HUES64 (cell line): ENCODE data around the gene FMN2.
"Not testable (repeated sequence)": the region's sequence is repeated elsewhere in the genome, so short reads cannot be mapped to it uniquely, and the experiment has no call there.

Experiments used
- H3K27ac ChIP-seq: 2 replicates; pipeline ENCODE4 v1.7.0; 2013; ENCODE audit warnings: low read depth, low read length, inconsistent platforms
- H3K27me3 ChIP-seq: 2 replicates; pipeline ENCODE4 v1.6.1; 2013; ENCODE audit warnings: mild to moderate bottlenecking, low read length; ENCODE audit not compliant: insufficient read depth
- H3K36me3 ChIP-seq: 2 replicates; pipeline ENCODE4 v1.6.1; 2013; ENCODE audit warnings: mild to moderate bottlenecking, low read length; ENCODE audit not compliant: insufficient read depth
- H3K4me1 ChIP-seq: 2 replicates; pipeline ENCODE4 v1.6.1; 2013; ENCODE audit warnings: mild to moderate bottlenecking, low read length, moderate library complexity; ENCODE audit not compliant: insufficient read depth
- H3K4me3 ChIP-seq: 2 replicates; pipeline ENCODE4 v1.5.1; 2013; ENCODE audit warnings: mild to moderate bottlenecking, low read length, moderate library complexity
- H3K9ac ChIP-seq: 2 replicates; pipeline ENCODE4 v1.6.1; 2013; ENCODE audit warnings: mild to moderate bottlenecking, low read depth, low read length
- H3K9me3 ChIP-seq: 2 replicates; pipeline ENCODE4 v1.6.1; 2013; ENCODE audit warnings: low read depth, low read length; ENCODE audit not compliant: insufficient read depth
- WGBS: fragments of 150-250, 120-280 bp; methylation state at CpG from one replicate; pipeline ENCODE4 v1.1.7; 2013; ENCODE audit warnings: missing lambda C conversion rate; 5-methylcytosine and 5-hydroxymethylcytosine counted together

The FMN2 gene

GRCh38 chr1:240171907-240172306, 80.2 kb downstream of the FMN2 start:
- H3K4me3 ChIP-seq = no peak overlapping the region
- no peaks in the 10 kb centered on the region for H3K27me3 ChIP-seq
- 90% methylated on average over 1 of the region's 2 CpGs for WGBS
- H3K9me3 ChIP-seq = no peaks in the 10 kb centered on the region
- no peaks in the 10 kb centered on the region for H3K4me1 ChIP-seq
- H3K9ac ChIP-seq = no peak overlapping the region
- H3K36me3 ChIP-seq = no peaks in the 10 kb centered on the region
- no peak overlapping the region for H3K27ac ChIP-seq

- WGBS = 100% methylated on average over 1 of the region's 1 CpG
- no peaks in the 10 kb centered on the region for H3K4me1 ChIP-seq
- no peak overlapping the region for H3K9ac ChIP-seq
- H3K36me3 ChIP-seq = no peaks in the 10 kb centered on the region
- no peak overlapping the region for H3K27ac ChIP-seq
- H3K9me3 ChIP-seq = no peaks in the 10 kb centered on the region
- no peaks in the 10 kb centered on the region for H3K27me3 ChIP-seq
- no peak overlapping the region for H3K4me3 ChIP-seq
Observed at GRCh38 chr1:240173836-240174235, 82.2 kb downstream of the FMN2 start.

GRCh38 chr1:240174734-240175133, 83.1 kb downstream of the FMN2 start:
- H3K27me3 ChIP-seq = no peaks in the 10 kb centered on the region
- H3K4me1 ChIP-seq = no peaks in the 10 kb centered on the region
- H3K36me3 ChIP-seq = no peaks in the 10 kb centered on the region
- H3K9me3 ChIP-seq = no peaks in the 10 kb centered on the region
- no peak overlapping the region for H3K4me3 ChIP-seq
- no peak overlapping the region for H3K27ac ChIP-seq
- H3K9ac ChIP-seq = no peak overlapping the region
- 91% methylated on average over 4 of the region's 4 CpGs for WGBS

GRCh38 chr1:240178366-240178765, 86.7 kb downstream of the FMN2 start:
- no peak overlapping the region for H3K4me3 ChIP-seq
- no peaks in the 10 kb centered on the region for H3K36me3 ChIP-seq
- no peaks in the 10 kb centered on the region for H3K4me1 ChIP-seq
- 93% methylated on average over 5 of the region's 5 CpGs for WGBS
- H3K9me3 ChIP-seq = no peaks in the 10 kb centered on the region
- H3K27me3 ChIP-seq = no peaks in the 10 kb centered on the region
- no peak overlapping the region for H3K27ac ChIP-seq
- no peak overlapping the region for H3K9ac ChIP-seq

- not testable (repeated sequence) for H3K27ac ChIP-seq, H3K9me3 ChIP-seq, H3K9ac ChIP-seq, H3K36me3 ChIP-seq, H3K4me3 ChIP-seq, H3K4me1 ChIP-seq, H3K27me3 ChIP-seq
- WGBS = 89% methylated on average over 5 of the region's 5 CpGs
Observed at GRCh38 chr1:240184682-240185081, 93.0 kb downstream of the FMN2 start.

- H3K4me3 ChIP-seq = no peak overlapping the region
- H3K27me3 ChIP-seq = no peaks in the 10 kb centered on the region
- 0 out of 2 replicates have a peak, but pooled peaks cover 8% of the 10 kb centered on the region for H3K4me1 ChIP-seq
- 93% methylated on average over 4 of the region's 4 CpGs for WGBS
- no peaks in the 10 kb centered on the region for H3K9me3 ChIP-seq
- H3K36me3 ChIP-seq = no peaks in the 10 kb centered on the region
- H3K27ac ChIP-seq = no peak overlapping the region
- no peak overlapping the region for H3K9ac ChIP-seq
Observed at GRCh38 chr1:240188139-240188538, 96.5 kb downstream of the FMN2 start.

- 0 out of 2 replicates have a peak, but pooled peaks cover 8% of the 10 kb centered on the region for H3K4me1 ChIP-seq
- H3K27me3 ChIP-seq = no peaks in the 10 kb centered on the region
- 50% methylated on average over 4 of the region's 6 CpGs for WGBS
- no peak overlapping the region for H3K9ac ChIP-seq
- H3K4me3 ChIP-seq = no peak overlapping the region
- H3K27ac ChIP-seq = no peak overlapping the region
- no peaks in the 10 kb centered on the region for H3K9me3 ChIP-seq
- H3K36me3 ChIP-seq = no peaks in the 10 kb centered on the region
Observed at GRCh38 chr1:240189386-240189989, 97.8 kb downstream of the FMN2 start.

GRCh38 chr1:240190881-240191401, 99.3 kb downstream of the FMN2 start:
- 56% methylated on average over 5 of the region's 6 CpGs for whole genome bisulfite sequencing
- no peak overlapping the region for H3K4me3 ChIP-seq
- H3K9ac ChIP-seq = no peak overlapping the region
- H3K27me3 ChIP-seq = no peaks in the 10 kb centered on the region
- no peaks in the 10 kb centered on the region for H3K9me3 ChIP-seq
- H3K36me3 ChIP-seq = no peaks in the 10 kb centered on the region
- no peaks in the 10 kb centered on the region for H3K4me1 ChIP-seq
- no peak overlapping the region for H3K27ac ChIP-seq

GRCh38 chr1:240192851-240193250, 101.2 kb downstream of the FMN2 start:
- no peak overlapping the region for H3K9ac ChIP-seq
- H3K9me3 ChIP-seq = no peaks in the 10 kb centered on the region
- H3K27ac ChIP-seq = no peak overlapping the region
- 85% methylated on average over 1 of the region's 2 CpGs for WGBS
- no peaks in the 10 kb centered on the region for H3K4me1 ChIP-seq
- no peaks in the 10 kb centered on the region for H3K27me3 ChIP-seq
- no peaks in the 10 kb centered on the region for H3K36me3 ChIP-seq
- no peak overlapping the region for H3K4me3 ChIP-seq

- Histone ChIP-seq H3K4me1 (no peaks in the 10 kb centered on the region), H3K27ac (no peak overlapping the region), H3K27me3 (no peaks in the 10 kb centered on the region), H3K36me3 (no peaks in the 10 kb centered on the region), H3K4me3 (no peak overlapping the region), H3K9me3 (no peaks in the 10 kb centered on the region), H3K9ac (no peak overlapping the region)
- WGBS = 85% methylated on average over 3 of the region's 3 CpGs
Observed at GRCh38 chr1:240193679-240194078, 102.0 kb downstream of the FMN2 start.

GRCh38 chr1:240194120-240194519, 102.4 kb downstream of the FMN2 start:
- WGBS = 94% methylated on average over 2 of the region's 2 CpGs
- Histone ChIP-seq H3K36me3 (no peaks in the 10 kb centered on the region), H3K9me3 (no peaks in the 10 kb centered on the region), H3K27ac (no peak overlapping the region), H3K9ac (no peak overlapping the region), H3K4me3 (no peak overlapping the region), H3K27me3 (no peaks in the 10 kb centered on the region), H3K4me1 (no peaks in the 10 kb centered on the region)

GRCh38 chr1:240198376-240198775, 106.7 kb downstream of the FMN2 start:
- Histone ChIP-seq H3K27ac (no peak overlapping the region), H3K4me3 (no peak overlapping the region), H3K4me1 (no peaks in the 10 kb centered on the region), H3K27me3 (no peaks in the 10 kb centered on the region), H3K36me3 (no peaks in the 10 kb centered on the region), H3K9ac (no peak overlapping the region), H3K9me3 (peaks cover 10% of the 10 kb centered on the region)
- 96% methylated on average over 4 of the region's 4 CpGs for WGBS
